ENCODE results near the gene CENPL.

DNA sequence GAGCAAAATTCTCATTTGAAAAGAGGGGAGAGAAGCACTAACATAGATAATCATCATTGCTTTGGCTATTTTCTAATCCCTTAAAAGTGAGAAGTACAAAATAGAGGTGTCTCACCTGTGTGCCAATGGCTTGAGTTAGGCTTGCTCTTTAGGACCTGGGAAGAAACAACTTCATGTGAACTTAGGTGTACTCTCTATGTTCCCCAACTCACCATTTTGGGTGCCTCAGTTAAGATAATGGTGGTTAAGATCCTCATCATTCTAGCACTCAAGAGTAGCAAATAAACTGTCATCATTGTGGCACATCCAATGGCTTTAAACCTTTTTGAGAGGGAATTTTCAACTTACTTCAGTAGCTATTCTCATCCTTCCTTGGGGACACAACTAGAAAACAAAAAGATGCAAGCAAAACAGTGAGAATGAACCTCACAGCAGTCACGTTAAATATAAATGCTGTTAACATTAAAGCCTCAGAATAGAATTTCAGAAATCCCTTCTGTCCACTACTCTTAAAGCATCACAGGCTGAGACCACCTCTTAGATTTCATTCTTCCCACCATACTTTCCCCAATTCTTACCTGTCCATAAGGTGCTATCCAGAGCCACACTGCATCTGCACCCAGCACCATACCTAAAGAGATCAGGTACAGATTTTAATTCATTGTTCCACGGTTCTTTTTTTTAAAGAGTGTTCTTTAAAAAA, 41.9 kb upstream of the CENPL start:
- TF ChIP-seq ZNF124 (CRISPR knock-in tag; IDR thresholded peaks at IDR 0.05) (no peak), FOXM1 (IDR thresholded peaks at IDR 0.05; ENCODE audit: low read depth) (no peak), FOXM1 (CRISPR knock-in tag; IDR thresholded peaks at IDR 0.05; ENCODE audit: low read depth) (peak; percentile 3; the same call in 1 of the 2 replicates), SMARCB1 (IDR thresholded peaks at IDR 0.05; ENCODE audit: insufficient read length, low read depth) (no peak)
- TF ChIP-seq, protein P1, sequence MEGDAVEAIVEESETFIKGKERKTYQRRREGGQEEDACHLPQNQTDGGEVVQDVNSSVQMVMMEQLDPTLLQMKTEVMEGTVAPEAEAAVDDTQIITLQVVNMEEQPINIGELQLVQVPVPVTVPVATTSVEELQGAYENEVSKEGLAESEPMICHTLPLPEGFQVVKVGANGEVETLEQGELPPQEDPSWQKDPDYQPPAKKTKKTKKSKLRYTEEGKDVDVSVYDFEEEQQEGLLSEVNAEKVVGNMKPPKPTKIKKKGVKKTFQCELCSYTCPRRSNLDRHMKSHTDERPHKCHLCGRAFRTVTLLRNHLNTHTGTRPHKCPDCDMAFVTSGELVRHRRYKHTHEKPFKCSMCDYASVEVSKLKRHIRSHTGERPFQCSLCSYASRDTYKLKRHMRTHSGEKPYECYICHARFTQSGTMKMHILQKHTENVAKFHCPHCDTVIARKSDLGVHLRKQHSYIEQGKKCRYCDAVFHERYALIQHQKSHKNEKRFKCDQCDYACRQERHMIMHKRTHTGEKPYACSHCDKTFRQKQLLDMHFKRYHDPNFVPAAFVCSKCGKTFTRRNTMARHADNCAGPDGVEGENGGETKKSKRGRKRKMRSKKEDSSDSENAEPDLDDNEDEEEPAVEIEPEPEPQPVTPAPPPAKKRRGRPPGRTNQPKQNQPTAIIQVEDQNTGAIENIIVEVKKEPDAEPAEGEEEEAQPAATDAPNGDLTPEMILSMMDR (IDR thresholded peaks at IDR 0.05 in 2 of 3, conservative IDR thresholded peaks at IDR 0.05 in 1 of 3; ENCODE audit: insufficient read depth in 2 of 3, low read depth in 1 of 3, low read length in 3 of 3), result no peak
- TF ChIP-seq, protein P2, sequence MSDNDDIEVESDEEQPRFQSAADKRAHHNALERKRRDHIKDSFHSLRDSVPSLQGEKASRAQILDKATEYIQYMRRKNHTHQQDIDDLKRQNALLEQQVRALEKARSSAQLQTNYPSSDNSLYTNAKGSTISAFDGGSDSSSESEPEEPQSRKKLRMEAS (CRISPR knock-in tag; IDR thresholded peaks at IDR 0.05), result no peak
